GM19397 (cell line): ENCODE measurements around the gene CFLAR.
"Not testable (repeated sequence)": the region's sequence is repeated elsewhere in the genome, so short reads cannot be mapped to it uniquely, and the experiment has no call there.

Experiments
- ATAC-seq: cut with Tn5 transposase; IDR thresholded peaks from one replicate; pipeline ENCODE4 v1.9.1; 2021; ENCODE audit warnings: mild to moderate bottlenecking, moderate library complexity; ENCODE audit not compliant: unreplicated experiment

CFLAR gene

DNA sequence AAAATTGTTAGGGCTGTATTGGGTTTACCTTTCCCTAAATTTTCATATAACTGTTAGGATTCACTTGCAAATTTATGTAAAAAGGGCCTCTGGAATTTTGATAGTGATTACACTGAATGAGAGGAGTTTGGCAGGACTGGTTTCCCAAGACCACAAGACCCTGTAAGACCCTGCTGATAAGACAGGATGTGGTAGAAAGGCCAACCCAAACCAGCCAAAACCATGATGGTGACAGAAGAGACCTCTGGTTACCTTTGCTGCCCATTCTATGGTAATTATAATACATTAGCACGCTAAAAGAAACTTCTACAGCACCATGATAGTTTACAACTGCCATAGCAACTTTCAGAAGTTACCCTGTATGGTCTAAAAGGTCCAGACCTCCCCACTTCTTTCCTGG, 58.7 kb downstream of the CFLAR start:
- ATAC-seq, result no peak

DNA sequence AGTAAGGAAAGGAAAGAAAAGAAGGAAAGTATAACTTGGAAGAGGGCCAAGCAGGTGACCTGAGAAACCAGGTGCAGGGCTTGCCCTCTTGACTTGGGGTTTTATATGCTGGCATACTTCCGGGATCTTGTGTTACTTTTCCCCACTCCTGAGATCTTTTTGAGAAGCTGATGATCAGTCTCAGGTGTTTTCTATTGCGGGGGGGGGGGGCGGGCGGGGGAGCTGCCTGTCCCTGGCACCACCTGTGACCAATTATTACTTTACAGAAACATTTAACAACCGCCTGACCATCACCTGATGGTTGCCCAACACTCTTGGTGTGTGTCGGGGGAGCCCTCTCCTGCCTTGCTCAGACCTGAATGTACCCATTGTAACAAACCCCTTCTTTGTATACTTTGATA, 60.1 kb downstream of the CFLAR start:
- no peak for ATAC-seq

GRCh38 chr2:201180010-201180409, 64.0 kb downstream of the CFLAR start:
- no peak for ATAC-seq

DNA sequence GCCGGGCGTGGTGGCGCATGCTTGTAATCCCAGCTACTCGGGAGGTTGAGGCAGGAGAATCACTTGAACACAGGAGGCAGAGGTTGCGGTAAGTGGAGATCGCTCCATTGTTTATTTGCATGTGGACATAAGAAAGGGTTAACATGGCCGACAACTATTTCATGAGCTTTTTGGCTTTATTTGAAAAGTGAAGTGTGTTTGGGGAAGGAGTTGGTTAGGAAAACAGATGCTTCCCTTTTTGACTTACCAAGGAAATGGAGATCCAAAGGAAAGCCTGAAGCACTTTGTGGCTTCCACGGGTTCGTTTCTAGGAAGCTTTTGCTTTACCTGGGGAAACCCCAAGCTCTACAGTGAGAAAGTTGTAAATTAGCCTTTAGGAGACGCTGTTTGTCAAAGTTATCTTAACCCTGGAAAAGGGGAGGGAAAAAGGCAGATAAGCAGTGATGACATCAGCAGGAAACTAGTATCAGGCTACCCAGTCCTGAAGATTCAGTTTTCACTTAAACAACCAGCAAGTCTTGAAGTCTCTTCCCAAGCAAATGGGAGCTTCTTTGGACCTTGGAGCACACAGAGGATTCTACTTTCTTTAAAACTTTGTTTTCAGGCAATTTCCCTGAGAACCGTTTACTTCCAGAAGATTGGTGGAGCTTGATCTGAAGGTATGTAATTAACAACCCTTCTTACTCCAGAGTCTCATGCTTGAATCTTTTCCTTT, 66.8 kb downstream of the CFLAR start, which contains the start of gene CASP10:
Gene CASP10, plus strand, starts transcription at position 492 of the 715 bp plus-strand sequence. CDS start 2,637 bp downstream, outside the sequence.
- peak; percentile 57 for ATAC-seq

GRCh38 chr2:201183365-201183727, 67.4 kb downstream of the CFLAR start:
- ATAC-seq, result no peak

DNA sequence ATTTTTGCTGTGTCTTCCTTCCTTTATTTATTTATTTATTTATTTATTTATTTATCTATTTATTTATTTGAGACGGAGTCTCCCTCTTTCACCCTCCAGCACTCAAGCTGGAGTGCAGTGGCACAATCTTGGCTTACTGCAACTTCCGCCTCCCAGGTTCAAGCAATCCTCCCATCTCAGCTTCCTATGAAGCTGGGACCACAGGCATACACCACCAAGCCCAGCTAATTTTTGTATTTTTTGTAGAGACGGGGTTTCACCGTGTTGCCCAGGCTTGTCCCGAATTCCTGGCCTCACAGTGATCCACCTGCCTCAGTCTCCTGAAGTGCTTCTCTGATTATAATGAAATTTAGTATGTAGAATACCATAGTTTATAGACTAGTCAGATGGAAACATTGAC, 67.9 kb downstream of the CFLAR start:
- not testable (repeated sequence) for ATAC-seq

DNA sequence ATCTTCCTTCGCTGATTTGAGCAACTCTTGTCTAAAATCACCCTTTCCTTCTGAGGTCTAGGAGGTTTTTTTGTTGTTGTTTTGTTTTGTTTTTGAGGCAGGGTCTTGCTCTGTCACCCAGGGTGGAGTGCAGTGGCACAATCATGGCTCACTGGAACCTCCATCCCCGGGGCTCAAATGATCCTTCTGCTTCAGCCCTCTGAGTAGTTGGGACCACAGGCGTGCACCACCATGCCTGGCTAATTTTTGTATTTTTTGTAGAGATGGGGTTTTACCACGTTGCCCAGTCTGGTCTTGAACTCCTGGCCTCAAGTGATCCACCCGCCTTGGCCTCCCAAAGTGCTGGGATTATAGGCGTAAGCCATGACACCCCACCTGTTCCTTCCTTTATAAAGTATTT, 68.3 kb downstream of the CFLAR start:
- ATAC-seq, result not testable (repeated sequence)

DNA sequence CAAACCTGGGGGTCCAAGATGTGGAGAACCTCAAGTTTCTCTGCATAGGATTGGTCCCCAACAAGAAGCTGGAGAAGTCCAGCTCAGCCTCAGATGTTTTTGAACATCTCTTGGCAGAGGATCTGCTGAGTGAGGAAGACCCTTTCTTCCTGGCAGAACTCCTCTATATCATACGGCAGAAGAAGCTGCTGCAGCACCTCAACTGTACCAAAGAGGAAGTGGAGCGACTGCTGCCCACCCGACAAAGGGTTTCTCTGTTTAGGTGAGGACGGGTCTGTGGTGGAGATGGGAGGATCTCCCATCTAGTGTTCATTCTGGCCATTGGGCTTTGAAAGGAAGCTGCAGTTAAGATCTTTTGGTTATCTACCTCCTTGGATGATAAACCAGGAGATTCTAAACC, 69.9 kb downstream of the CFLAR start:
- ATAC-seq, result no peak

GRCh38 chr2:201186982-201187381, 71.0 kb downstream of the CFLAR start:
- ATAC-seq, result no peak

- ATAC-seq, result no peak
Measured at GRCh38 chr2:201188449-201188848, 72.5 kb downstream of the CFLAR start.

- no peak for ATAC-seq
Measured at GRCh38 chr2:201191132-201191875, 75.3 kb downstream of the CFLAR start.

DNA sequence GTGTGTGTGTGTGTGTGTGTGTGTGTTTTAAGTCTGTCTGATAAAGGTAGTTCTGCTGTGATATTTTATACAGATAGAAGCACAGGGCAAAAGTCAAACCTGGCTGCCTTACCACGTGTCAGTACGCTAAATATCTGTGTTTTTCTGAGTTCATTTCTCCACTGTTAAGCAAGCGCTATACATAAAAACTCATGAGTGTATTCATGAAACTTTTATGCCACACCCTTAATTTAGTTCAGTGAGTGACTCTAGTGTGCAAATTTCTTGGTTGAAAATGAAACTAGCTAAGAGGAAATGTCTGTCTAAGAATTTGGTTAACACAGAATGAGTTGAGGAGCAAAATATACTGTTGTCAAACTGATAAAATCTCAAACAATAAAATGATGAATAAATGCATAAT, 78.1 kb downstream of the CFLAR start:
- peak; percentile 89 for ATAC-seq

DNA sequence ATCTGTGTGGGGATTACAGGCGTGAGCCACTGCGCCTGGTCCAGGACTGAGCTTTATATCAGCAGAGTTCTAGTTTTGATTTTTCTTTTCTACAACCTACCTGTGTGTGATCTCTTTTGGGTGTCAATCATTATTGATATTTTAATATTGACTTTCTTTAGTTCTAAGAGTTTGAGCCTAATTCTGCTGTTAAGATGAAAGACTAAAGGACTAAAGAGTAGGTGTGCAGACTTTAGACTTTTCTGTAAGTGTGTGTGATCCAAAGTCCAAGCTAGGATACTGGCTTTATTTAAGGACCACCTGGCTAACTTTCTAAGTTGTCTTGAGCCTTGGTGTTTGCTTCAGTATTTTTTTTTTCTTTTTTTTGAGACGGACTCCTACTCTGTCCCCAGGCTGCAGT, 79.4 kb downstream of the CFLAR start:
- no peak for ATAC-seq

GRCh38 chr2:201196003-201196402, 80.0 kb downstream of the CFLAR start:
- ATAC-seq, result no peak

DNA sequence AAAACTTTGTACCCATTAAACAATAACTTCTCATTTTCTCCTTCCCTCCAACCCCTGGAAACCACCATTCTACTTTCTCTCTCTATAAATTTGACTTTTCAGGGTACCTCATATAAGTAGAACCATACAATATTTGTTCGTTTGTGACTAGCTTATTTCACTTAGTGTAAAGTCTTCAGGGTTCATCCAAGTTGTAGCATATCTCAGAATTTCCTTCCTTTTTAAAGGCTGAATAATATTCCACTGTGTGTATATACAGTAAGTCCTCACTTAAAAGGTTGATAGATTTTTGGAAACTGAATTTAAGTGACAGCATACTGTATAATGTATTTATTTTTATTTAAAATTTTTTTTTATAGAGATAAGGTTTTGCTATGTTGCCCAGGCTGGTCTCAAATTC, 80.8 kb downstream of the CFLAR start:
- no peak for ATAC-seq

DNA sequence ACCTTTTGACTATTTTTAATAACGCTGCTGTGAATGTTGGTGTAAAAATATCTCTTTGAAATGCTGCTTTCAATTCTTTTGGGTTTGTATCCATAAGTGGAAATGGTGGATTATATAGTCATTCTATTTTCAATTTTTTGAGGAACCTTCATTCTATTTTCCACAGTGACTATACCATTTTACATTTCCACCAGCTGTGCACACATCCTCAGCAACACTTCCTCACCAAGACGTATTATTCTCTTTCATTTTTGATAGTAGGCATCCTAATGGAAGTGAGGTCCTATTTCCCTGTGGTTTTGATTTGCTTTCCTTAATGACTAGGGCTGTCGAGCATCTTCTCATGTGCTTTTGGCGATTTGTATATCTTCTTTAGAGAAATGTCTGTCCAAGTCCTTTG, 81.8 kb downstream of the CFLAR start:
- no peak for ATAC-seq

- ATAC-seq, result no peak
Measured at GRCh38 chr2:201199847-201200246, 83.9 kb downstream of the CFLAR start.

DNA sequence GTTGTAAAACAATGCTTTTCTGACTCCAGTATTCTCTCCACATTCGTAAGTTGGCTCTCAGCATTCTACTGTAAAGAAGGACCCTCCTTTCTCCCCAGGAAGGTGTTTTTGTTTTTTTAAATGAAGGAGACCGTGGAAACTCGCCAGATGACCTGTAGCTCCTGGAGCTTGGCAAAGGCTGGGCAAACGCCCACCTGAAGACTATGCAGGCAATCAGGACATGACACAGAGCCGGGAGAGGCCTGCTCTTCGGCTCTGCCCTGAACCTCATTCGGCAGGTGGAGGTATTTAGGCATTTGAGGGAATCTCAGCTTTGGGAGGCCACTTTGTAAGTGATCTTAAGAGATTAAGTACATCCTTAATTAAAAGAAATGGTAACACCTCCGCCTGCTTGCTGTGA, 84.4 kb downstream of the CFLAR start:
- no peak for ATAC-seq

- ATAC-seq, result no peak
Measured at GRCh38 chr2:201201371-201201770, 85.4 kb downstream of the CFLAR start.

GRCh38 chr2:201203916-201204654, 88.1 kb downstream of the CFLAR start:
- no peak for ATAC-seq

GRCh38 chr2:201204655-201205514, 88.9 kb downstream of the CFLAR start:
- no peak for ATAC-seq
